ENCODE data around the gene GOLGA2.
A peak's percentile ranks its signal among the peaks of the same experiment; 100 is the strongest.
"Not testable (repeated sequence)": the region's sequence is repeated elsewhere in the genome, so short reads cannot be mapped to it uniquely, and the experiment has no call there.

The GOLGA2 gene

DNA sequence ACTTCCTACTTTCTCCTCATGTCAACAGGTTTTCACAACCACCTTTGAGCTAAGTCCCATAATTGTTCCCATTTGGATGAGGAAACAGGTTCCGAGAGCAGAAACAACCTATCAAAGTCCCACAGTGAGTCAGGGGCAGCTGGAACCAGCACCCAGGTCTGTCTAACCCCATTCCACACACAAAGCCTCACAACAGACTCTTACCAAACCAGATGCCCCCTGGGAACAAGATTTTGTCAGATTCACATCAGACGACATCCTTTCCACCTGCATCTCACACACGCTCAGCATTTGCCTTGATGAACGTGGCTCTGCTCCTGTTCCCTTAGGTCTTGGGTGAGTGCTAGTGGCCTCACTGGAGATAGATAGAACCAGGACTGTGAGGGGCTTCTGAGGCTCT, 17.3 kb upstream of the GOLGA2 start:
- DNase-seq = no peak

DNA sequence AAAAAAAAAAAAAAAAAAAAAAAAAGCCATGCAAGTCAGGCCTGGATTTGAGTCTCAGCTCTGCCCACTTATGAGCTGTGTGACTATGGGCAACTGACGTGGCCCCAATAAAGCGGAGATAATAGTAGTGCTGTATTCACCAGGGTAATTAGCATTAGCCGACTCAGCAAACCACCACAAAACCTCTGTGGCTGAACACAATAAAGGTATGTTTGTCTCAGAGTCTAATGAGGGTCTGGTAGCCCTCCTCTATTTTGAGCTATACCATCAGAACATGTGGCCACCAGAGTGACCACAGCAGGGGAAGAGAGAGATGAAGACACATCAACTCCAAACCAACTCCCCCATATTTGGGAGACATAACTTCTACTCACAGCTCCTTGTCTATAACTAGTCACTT, 16.2 kb upstream of the GOLGA2 start:
- no peak for DNase-seq

- DNase-seq = no peak
Measured at GRCh38 chr9:128288273-128289004, 12.6 kb upstream of the GOLGA2 start.

- DNase-seq = no peak
Measured at GRCh38 chr9:128286440-128286839, 10.6 kb upstream of the GOLGA2 start.

DNA sequence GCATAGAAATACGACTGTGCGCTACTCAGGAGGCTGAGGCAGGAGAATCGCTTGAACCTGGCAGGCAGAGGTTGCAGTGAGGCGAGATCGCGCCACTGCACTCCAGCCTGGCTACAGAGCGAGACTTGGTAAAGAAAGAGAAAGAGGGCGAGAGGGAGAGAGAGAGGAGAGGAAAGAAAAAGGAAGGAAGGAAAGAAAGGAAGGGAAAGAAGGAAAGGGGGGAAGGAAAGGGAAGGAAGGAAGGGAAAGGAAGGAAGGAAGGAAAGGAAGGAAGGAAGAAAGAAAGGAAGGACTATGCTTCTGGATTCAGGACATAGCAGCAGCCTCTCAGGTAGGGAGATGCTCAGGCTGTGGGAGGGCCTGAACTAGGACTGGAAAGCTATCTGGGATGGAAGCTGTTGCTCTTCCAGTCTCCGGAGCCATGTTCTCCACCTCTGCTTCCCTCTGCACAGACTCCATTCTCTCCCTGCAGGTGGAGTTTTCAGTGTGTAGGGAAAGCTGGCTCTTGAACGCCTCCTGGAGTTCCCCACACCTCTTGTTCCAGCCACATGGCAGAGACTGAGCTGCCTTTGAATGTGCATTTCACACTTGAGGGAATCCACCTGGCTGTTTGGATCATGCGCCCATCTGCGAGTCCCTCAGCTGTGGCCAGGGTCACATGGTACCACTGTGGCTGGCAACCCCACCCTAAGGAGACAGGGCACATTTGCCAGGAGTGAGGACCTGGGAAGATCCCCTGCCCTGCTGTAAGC, 9.4 kb upstream of the GOLGA2 start:
- DNase-seq = no peak

DNA sequence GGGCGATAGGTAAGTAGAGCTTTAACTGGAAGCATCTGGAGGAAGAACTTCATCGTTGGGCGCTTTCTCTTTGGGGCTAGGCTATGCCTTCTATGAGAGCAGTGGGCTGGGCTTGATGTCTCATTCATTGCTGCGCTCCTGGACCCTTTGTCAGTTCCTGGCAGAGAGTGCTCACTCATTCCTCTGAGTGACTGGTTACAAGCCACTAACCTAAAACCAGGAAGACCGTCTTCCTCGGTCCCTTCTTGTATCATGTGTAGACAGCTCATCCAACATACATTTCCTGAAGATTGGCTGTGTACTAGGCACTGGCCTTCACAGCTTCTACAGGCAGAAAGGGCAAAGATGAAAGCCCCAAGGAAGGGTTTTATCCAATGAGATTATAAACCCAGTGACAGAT, 6.7 kb upstream of the GOLGA2 start:
- no peak for DNase-seq

GRCh38 chr9:128280084-128280622, 4.3 kb upstream of the GOLGA2 start:
- DNase-seq = no peak

DNA sequence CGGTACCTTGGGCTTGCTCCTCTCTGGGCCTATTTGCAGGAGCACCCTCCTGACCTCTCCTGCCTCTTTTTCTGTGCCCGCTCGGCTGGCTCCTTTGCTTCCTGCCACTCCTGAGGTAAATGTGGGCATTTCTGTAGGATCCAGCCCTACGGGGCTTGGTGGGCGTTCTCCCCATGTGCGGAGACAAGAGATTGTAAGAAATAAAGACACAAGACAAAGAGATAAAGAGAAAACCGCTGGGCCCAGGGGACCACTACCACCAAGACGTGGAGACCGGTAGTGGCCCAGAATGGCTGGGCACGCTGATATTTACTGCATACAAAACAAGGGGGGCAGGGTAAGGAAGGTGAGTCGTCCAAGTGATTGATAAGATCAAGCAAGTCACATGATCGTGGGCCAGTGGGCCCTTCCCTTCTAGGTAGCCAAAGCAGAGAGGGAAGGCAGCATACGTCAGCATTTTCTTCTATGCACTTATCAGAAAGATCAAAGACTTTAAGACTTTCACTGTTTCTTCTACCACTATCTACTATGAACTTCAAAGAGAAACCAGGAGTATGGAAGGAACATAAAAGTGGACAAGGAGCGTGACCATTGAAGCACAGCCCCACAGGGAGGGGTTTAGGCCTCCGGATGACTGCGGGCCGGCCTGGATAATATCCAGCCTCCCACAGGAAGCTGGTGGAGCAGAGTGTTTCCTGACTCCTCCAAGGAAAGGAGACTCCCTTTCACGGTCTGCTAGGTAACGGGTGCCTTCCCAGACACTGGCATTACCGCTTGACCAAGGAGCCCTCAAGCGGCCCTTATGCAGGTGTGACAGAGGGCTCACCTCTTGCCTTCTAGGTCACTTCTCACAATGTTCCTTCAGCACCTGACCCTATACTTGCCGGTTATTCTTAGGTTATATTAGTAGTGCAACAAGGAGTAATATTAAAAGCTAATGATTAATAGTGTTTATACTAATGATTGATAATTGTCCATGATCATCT, 3.6 kb upstream of the GOLGA2 start:
- not testable (repeated sequence) for DNase-seq

- no peak for DNase-seq
Measured at GRCh38 chr9:128276574-128277270, 915 bp upstream of the GOLGA2 start.

DNA sequence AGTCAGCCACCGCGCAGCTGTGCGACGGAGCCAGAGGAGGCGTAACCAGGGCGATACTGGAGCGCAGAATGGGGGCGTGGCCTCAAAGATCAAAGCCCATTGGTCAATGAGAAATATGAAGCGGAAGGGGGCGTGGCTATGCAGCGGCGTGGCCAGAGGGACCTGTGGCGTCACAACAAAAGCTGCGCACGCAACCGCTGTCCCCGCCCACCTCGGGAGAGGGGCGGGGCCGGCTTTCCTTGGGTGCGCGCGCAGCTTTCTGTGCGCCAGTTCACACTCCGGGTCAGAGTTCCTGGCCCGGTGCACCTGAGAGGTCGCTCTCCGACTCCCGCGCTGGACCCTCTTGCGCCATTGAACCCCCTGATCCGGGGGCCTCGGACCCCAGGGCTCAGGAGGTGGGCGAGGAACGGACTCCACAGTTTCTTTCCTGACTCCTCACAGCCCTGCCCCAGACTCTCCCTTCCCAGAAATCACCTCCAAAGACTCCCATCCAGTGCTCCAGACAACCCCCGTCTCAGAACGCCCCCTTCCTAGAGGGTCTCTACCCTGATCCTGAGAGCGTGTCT, 284 bp upstream of the GOLGA2 start, which contains the start of gene SWI5:
TSS of gene SWI5 (plus strand) at position 269 of the 566 bp plus-strand sequence.
- peak; percentile 99 for DNase-seq

DNA sequence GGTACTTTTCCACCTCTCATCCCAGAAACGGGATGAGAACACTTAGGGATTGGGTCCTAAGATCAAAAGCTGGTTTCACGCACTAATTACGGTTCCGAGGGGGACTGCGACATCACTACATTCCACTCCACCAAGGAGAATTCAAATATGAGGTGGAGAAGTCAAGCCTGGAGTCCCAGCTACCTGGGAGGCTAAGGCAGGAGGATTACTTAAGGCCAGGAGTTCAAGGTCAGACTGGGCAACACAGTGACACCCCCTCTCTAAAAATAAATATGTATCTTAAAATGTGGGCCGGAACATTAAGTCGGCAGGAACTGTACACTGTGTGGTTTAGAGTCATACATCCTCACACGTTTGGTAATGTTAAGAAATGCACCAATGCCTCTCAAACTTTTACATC, 1.6 kb downstream of the GOLGA2 start:
- DNase-seq = no peak

GRCh38 chr9:128271512-128271911, 4.3 kb downstream of the GOLGA2 start:
- DNase-seq = no peak

DNA sequence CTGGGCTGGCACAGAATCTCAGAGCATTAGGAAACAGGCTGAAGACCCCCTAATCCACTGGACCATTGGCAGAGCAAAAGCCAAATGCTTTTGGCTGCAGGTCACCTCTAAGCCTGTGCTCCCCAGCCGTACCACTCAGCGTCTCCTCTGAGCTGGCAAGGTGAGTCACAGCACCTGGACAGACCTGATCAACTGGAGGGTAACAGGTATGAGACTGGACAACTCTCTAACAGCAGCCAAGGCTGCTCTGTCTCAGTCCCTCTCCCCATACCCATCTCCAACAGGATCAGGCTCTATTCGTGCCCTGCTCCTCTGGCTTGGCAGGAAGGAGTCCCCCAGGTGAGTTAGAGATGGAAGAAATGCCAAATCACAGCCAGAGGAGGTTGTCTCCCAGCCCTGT, 4.7 kb downstream of the GOLGA2 start:
- DNase-seq = no peak

- no peak for DNase-seq
Measured at GRCh38 chr9:128266868-128267590, 8.8 kb downstream of the GOLGA2 start.

DNA sequence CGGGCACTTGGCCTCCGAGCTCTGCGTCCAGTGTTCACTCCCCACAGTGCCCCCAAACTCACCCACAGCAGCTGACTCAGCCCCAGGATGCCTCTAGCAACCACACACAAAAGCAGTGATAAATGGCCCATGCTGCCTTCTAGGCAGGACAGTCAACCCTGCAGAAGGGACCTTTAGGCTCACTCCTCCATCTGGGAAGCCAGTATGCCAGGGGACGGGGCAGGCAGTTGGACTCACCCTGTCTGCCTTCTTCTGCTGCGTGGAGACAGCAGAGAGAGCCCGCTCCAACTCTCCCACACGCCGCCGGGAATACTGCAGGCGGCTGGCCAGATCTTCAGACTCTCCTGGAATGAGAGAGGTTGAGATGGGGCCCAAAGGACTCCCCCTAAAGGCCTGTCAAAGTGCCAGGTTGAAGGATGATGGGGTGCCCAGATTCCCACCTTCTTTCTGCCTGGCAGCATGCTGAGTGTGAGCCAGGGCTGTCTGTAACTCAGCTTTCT, 10.4 kb downstream of the GOLGA2 start:
- DNase-seq = no peak

- no peak for DNase-seq
Measured at GRCh38 chr9:128262687-128263086, 13.1 kb downstream of the GOLGA2 start.

- DNase-seq = no peak
Measured at GRCh38 chr9:128260340-128260739, 15.5 kb downstream of the GOLGA2 start.

GRCh38 chr9:128259156-128259555, 16.7 kb downstream of the GOLGA2 start:
- DNase-seq = no peak

DNA sequence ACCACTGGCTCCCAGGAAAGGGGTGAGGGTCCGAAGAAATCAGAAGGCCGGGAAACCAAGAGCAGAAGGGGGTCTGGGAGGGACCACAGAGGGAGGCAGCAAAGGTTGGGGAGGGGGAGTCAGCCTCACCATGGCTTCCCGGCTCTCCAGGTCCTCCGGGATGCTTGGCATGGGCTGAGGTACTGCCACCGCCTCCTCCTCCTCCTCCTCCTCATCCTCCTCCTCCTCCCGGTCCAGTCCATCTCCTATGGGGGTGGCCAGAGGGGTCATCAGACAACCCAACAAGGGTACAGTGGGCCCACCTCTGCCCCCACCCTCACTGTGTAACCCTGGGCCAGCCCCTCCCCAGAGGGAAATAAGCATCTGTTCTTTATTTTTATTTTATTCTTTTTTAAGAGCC, 17.5 kb downstream of the GOLGA2 start:
- no peak for DNase-seq

GRCh38 chr9:128257907-128258306, 17.9 kb downstream of the GOLGA2 start:
- DNase-seq = no peak
